Measurements from ENCODE around the gene NT5C3B. TPM values are rescaled to one million over a fixed set of nuclear protein-coding genes. Genes with fewer than 3 reads are reported as not detected.

NT5C3B gene
- polyA plus RNA-seq (272 and 281 TPM in 2 replicates), polyA minus RNA-seq (169 and 177 TPM in 2 replicates)

- H3K9ac ChIP-seq (ENCODE audit: low read length): peak within 1 kb of the TSS; percentile 90
- peaks cover 17% of the 10 kb centered on the region for H3K79me2 ChIP-seq (replicated peaks; ENCODE audit: insufficient read depth, low read length)
- no peaks in the 10 kb centered on the region for H3K9me3 ChIP-seq (ENCODE audit: low read length)
- H3K4me2 ChIP-seq (ENCODE audit: low read length): peak within 1 kb of the TSS; percentile 82
- TF ChIP-seq REST (IDR thresholded peaks at IDR 0.05; ENCODE audit: borderline replicate concordance): peak; percentile 59
- no peak for TF ChIP-seq CTCF (IDR thresholded peaks at IDR 0.05; ENCODE audit: poor library complexity, severe bottlenecking)
- TF ChIP-seq MXI1 (conservative IDR thresholded peaks at IDR 0.05; ENCODE audit: poor library complexity, severe bottlenecking): peak; percentile 71
- TF ChIP-seq EZH2 (IDR thresholded peaks at IDR 0.05; ENCODE audit: borderline replicate concordance, insufficient read depth, low read length, poor library complexity, severe bottlenecking): no peak
- no peak for TF ChIP-seq RAD21 (conservative IDR thresholded peaks at IDR 0.05)
- peak; percentile 89 for TF ChIP-seq POLR2AphosphoS5 (IDR thresholded peaks at IDR 0.05)
- TF ChIP-seq SMC3 (conservative IDR thresholded peaks at IDR 0.05; ENCODE audit: poor library complexity): no peak
- TF ChIP-seq EP300 (conservative IDR thresholded peaks at IDR 0.05; ENCODE audit: poor library complexity, severe bottlenecking): no peak
- TF ChIP-seq TAF1 (IDR thresholded peaks at IDR 0.05; ENCODE audit: low read depth): peak; percentile 58
- no peaks in the 10 kb centered on the region for H4K20me1 ChIP-seq (ENCODE audit: insufficient read depth)
- no peaks in the 10 kb centered on the region for H3F3A ChIP-seq (ENCODE audit: insufficient read depth, low read length, poor library complexity, severe bottlenecking)
- H3K9me2 ChIP-seq (ENCODE audit: insufficient read depth, low read length): no peaks in the 10 kb centered on the region
- H3K27me3 ChIP-seq (ENCODE audit: insufficient read depth, low read depth, low read length): no peaks in the 10 kb centered on the region
- H2AFZ ChIP-seq (ENCODE audit: low read depth, low read length): peak within 1 kb of the TSS; percentile 79
- peak within 1 kb of the TSS; percentile 24 for H3K27ac ChIP-seq (ENCODE audit: low read length)
- H3K36me3 ChIP-seq (ENCODE audit: insufficient read depth, low read length): no peaks in the 10 kb centered on the region
- peak within 1 kb of the TSS; percentile 95 for H3K4me3 ChIP-seq (ENCODE audit: low read length)
Observed at GRCh38 chr17:41835800-41836549, at the start of gene NT5C3B. Gene NT5C3B, minus strand, starts transcription at chr17:41836232. Its CDS starts 39 bp downstream, at chr17:41836193.

- H3K9me3 ChIP-seq (ENCODE audit: low read length): no peaks in the 10 kb centered on the region
- H3K4me2 ChIP-seq (ENCODE audit: low read length): no peak overlapping the region
- no peaks in the 10 kb centered on the region for H3K79me2 ChIP-seq (replicated peaks; ENCODE audit: insufficient read depth, low read length)
- TF ChIP-seq CTCF (IDR thresholded peaks at IDR 0.05; ENCODE audit: poor library complexity, severe bottlenecking) (peak; percentile 32), MXI1 (conservative IDR thresholded peaks at IDR 0.05; ENCODE audit: poor library complexity, severe bottlenecking) (no peak), POLR2AphosphoS5 (IDR thresholded peaks at IDR 0.05) (no peak), RAD21 (conservative IDR thresholded peaks at IDR 0.05) (peak; percentile 33)
- no peak overlapping the region for H2AFZ ChIP-seq (ENCODE audit: low read depth, low read length)
- H4K20me1 ChIP-seq (ENCODE audit: insufficient read depth): no peaks in the 10 kb centered on the region
- no peaks in the 10 kb centered on the region for H3K27me3 ChIP-seq (ENCODE audit: insufficient read depth, low read depth, low read length)
- no peaks in the 10 kb centered on the region for H3K9me2 ChIP-seq (ENCODE audit: insufficient read depth, low read length)
- no peak overlapping the region for H3K4me3 ChIP-seq (ENCODE audit: low read length)
- no peak overlapping the region for H3K27ac ChIP-seq (ENCODE audit: low read length)
- no peaks in the 10 kb centered on the region for H3K36me3 ChIP-seq (ENCODE audit: insufficient read depth, low read length)
- no peak overlapping the region for H3K9ac ChIP-seq (ENCODE audit: low read length)
- no peaks in the 10 kb centered on the region for H3F3A ChIP-seq (ENCODE audit: insufficient read depth, low read length, poor library complexity, severe bottlenecking)
Observed at GRCh38 chr17:41885733-41886132, 49.7 kb upstream of the NT5C3B start.

All from neural cell (in vitro differentiated cells).